Natural killer cell (primary cell): ENCODE measurements around the gene LRRN2. TPM values are rescaled to one million over a fixed set of nuclear protein-coding genes. Genes with fewer than 3 reads are reported as not detected.

Experiments used
- ATAC-seq, 3 donors: fragments of 150-1000 bp in 2 of 3; fragments of 200-7000 bp in 1 of 3; cut with Tn5 transposase; 1 replicate in 1 of 3; 2 replicates in 2 of 3; pipeline ENCODE4 v1.10.0; 2021; ENCODE audit warnings: mild to moderate bottlenecking in 2 of 3, moderate library complexity in 2 of 3
- DNase-seq, 2 donors: peaks; one replicate each; pipeline versions ENCODE4 v3.0.0 to v3.0.0-alpha.2; 2013 to 2021; ENCODE audit warnings: mixed read lengths in 1 of 2
- H3K27ac ChIP-seq: one replicate; pipeline ENCODE4 v1.5.1; 2013; ENCODE audit warnings: mild to moderate bottlenecking, low read length
- H3K27me3 ChIP-seq: one replicate; pipeline ENCODE4 v1.6.1; 2013; ENCODE audit warnings: low read length; ENCODE audit not compliant: control insufficient read depth, insufficient read depth
- H3K36me3 ChIP-seq: one replicate; pipeline ENCODE4 v1.6.1; 2013; ENCODE audit warnings: low read length; ENCODE audit not compliant: control insufficient read depth, insufficient read depth
- H3K4me1 ChIP-seq: one replicate; pipeline ENCODE4 v1.6.1; 2013; ENCODE audit warnings: low read length; ENCODE audit not compliant: control insufficient read depth, insufficient read depth
- H3K4me3 ChIP-seq: one replicate; pipeline ENCODE4 v1.5.1; 2013; ENCODE audit warnings: low read length
- H3K9me3 ChIP-seq: one replicate; pipeline ENCODE4 v1.6.1; 2013; ENCODE audit warnings: low read length; ENCODE audit not compliant: control insufficient read depth, insufficient read depth
- H3K27ac Mint-ChIP-seq, 2 donors: one replicate each; pipeline ENCODE4 v1.8.0; 2022; ENCODE audit warnings: mild to moderate bottlenecking in 2 of 2, mixed read lengths in 2 of 2, moderate library complexity in 1 of 2
- H3K27me3 Mint-ChIP-seq, 2 donors: one replicate each; pipeline ENCODE4 v1.8.0; 2022; ENCODE audit warnings: low read depth in 2 of 2, mixed read lengths in 2 of 2
- H3K36me3 Mint-ChIP-seq: one replicate; pipeline ENCODE4 v1.8.0; 2022; ENCODE audit warnings: mixed read lengths
- H3K4me1 Mint-ChIP-seq, 2 donors: one replicate each; pipeline ENCODE4 v1.8.0; 2022; ENCODE audit warnings: mixed read lengths in 2 of 2
- H3K4me3 Mint-ChIP-seq: one replicate; pipeline ENCODE4 v1.8.0; 2022; ENCODE audit warnings: mild to moderate bottlenecking, moderate library complexity, mixed read lengths
- H3K9me3 Mint-ChIP-seq, 2 donors: one replicate each; pipeline ENCODE4 v1.8.0; 2022; ENCODE audit warnings: mixed read lengths in 2 of 2
- WGBS: methylation state at CpG from one replicate; pipeline ENCODE4 v1.1.7; 2013; ENCODE audit warnings: missing lambda C conversion rate; ENCODE audit not compliant: insufficient coverage; 5-methylcytosine and 5-hydroxymethylcytosine counted together
- intact Hi-C: fragments of 100-400 bp; cut with micrococcal nuclease; formaldehyde crosslinking; loops from one replicate; pipeline ENCODE4 v1.14.2; 2022
- total RNA-seq, 4 donors: library from RNA; stranded (reverse); fragments of 120-200 nt in 1 of 4; gene quantifications; one replicate each; pipeline versions ENCODE4 v1.2.3 to v1.2.4, GENCODE V29; 2013 to 2022
- TF ChIP-seq, protein P1 (sequence below): fragments of 200-600 bp; IDR thresholded peaks from one replicate; pipeline ENCODE4 v1.8.0; 2022; ENCODE audit warnings: antibody characterized with exemption

Gene LRRN2
- total RNA-seq, 3 donors from 2014 or later (not counting 1 experiment from before 2014, with no cell fraction given): 0.10 to 0.27 TPM; not detected in 1

DNA sequence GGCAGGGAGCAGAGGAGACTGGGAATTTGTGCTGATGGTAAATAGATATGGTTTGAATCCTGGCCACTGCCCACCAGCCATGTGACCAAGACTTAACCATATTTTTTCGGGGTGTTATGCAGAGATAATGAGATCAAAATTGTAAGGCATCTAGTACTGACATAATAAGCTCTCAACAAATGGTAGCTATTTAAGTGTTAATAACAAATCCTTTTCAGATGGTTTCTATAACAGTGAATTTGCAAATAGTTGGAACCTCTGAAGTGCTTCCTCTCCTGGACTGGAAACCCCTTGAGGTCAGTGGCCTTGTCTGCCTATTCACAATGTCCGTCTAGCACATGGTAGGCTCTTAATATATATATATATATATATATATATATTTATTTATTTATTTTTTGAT, 104.7 kb downstream of the LRRN2 start:
- no CpG with 5 or more reads among the region's 2 CpGs for WGBS
- no peaks in the 10 kb centered on the region for H3K36me3 Mint-ChIP-seq
- H3K27me3 Mint-ChIP-seq: no peaks in the 10 kb centered on the region
- ATAC-seq (no peak), DNase-seq (no peak)
- peaks cover 32% of the 10 kb centered on the region for H3K4me1 ChIP-seq
- H3K4me3 Mint-ChIP-seq: no peak overlapping the region
- TF ChIP-seq, protein P1, sequence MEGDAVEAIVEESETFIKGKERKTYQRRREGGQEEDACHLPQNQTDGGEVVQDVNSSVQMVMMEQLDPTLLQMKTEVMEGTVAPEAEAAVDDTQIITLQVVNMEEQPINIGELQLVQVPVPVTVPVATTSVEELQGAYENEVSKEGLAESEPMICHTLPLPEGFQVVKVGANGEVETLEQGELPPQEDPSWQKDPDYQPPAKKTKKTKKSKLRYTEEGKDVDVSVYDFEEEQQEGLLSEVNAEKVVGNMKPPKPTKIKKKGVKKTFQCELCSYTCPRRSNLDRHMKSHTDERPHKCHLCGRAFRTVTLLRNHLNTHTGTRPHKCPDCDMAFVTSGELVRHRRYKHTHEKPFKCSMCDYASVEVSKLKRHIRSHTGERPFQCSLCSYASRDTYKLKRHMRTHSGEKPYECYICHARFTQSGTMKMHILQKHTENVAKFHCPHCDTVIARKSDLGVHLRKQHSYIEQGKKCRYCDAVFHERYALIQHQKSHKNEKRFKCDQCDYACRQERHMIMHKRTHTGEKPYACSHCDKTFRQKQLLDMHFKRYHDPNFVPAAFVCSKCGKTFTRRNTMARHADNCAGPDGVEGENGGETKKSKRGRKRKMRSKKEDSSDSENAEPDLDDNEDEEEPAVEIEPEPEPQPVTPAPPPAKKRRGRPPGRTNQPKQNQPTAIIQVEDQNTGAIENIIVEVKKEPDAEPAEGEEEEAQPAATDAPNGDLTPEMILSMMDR: no peak
- no peak overlapping the region for H3K4me3 ChIP-seq
- no peak overlapping the region for H3K27ac ChIP-seq
- no peak overlapping the region for H3K27ac Mint-ChIP-seq
- intact Hi-C loops: no loop called here
- H3K27me3 ChIP-seq: no peaks in the 10 kb centered on the region
- no peaks in the 10 kb centered on the region for H3K9me3 ChIP-seq
- H3K36me3 ChIP-seq: no peaks in the 10 kb centered on the region
- H3K4me1 Mint-ChIP-seq: peaks cover 16 to 36% of the 10 kb centered on the region in 2 donors
- no peaks in the 10 kb centered on the region for H3K9me3 Mint-ChIP-seq

DNA sequence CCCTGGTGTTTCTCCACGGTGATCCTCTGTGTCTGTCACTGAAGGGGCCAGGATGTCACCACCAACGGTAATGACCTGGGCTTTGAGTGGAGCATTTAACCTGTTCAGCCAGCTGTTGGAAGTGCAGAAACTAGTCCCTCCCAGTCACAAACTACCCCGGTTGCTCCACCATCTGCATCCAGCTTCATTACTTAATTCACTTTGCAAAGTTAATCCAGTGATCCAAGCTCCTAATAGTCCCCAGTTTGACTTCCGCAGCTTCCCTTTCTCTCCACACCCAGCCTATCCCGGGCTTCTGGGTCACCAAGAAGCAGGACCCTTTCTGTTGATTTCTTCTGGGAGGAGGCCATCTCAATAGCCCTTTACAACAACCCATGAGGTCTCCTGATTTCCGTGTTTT, 105.9 kb downstream of the LRRN2 start:
- Mint-ChIP-seq H3K4me1 (peaks cover 16 to 27% of the 10 kb centered on the region in 2 donors), H3K36me3 (no peaks in the 10 kb centered on the region), H3K9me3 (no peaks in the 10 kb centered on the region), H3K27me3 (no peaks in the 10 kb centered on the region), H3K4me3 (no peak overlapping the region), H3K27ac (peak overlapping the region in 1 of 2 donors; percentile 39)
- Histone ChIP-seq H3K4me1 (peaks cover 24% of the 10 kb centered on the region), H3K36me3 (no peaks in the 10 kb centered on the region), H3K4me3 (peak overlapping the region; percentile 13), H3K27me3 (no peaks in the 10 kb centered on the region), H3K27ac (peak overlapping the region; percentile 48), H3K9me3 (no peaks in the 10 kb centered on the region)
- TF ChIP-seq, protein P1: no peak
- intact Hi-C loops: no loop called here
- WGBS: 92% methylated on average over 6 of the region's 6 CpGs
- DNase-seq: no peak
- no peak for ATAC-seq

DNA sequence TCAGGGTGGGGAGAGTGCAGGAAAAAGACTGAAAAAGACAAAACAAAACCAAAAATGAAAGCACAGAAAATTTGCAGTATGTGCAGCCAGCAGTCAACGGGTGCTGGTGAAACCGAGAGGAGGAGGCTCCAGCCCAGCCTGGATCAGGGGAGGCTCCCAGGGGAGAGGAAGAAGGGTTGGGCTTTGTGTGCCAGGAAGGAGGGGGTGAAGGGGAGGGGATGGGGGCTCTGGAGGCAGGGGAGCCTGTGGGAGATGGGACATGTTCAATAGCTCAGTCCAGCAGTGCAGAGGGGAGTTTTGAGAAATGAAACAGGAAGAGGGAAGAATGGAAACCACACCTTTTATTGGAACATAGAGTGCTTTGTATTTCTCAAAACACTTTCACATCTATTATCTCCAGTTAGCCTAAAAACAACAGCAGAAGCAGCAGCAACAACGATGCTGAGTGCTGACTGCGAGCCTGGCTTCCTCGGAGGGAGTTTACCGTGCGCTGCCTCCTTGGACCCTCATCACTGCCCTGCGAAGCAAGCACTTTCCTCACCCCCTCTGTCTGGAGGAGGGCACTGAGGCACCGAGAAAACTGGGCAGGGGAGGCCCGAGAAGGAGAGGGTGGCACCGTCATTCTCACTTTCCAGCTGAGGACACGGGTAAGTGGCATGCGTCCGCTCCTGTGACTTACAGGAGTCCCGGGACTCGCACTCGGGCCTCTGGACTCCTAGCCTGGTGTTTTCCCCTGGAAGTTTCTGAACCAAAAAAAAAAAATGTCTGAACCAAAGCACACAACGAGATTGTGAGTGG, 106.5 kb downstream of the LRRN2 start:
- ATAC-seq: peak in 1 of 3 donors; percentile 21
- Mint-ChIP-seq H3K9me3 (no peaks in the 10 kb centered on the region), H3K36me3 (no peaks in the 10 kb centered on the region), H3K4me1 (peaks cover 16 to 26% of the 10 kb centered on the region in 2 donors), H3K4me3 (peak overlapping the region; percentile 38), H3K27ac (peak overlapping the region; percentile 44 to 91), H3K27me3 (no peaks in the 10 kb centered on the region)
- Histone ChIP-seq H3K27ac (peak overlapping the region; percentile 48), H3K4me3 (peak overlapping the region; percentile 13), H3K36me3 (no peaks in the 10 kb centered on the region), H3K4me1 (peaks cover 18% of the 10 kb centered on the region), H3K9me3 (no peaks in the 10 kb centered on the region), H3K27me3 (no peaks in the 10 kb centered on the region)
- intact Hi-C loops: no loop called here
- TF ChIP-seq, protein P1: no peak
- 61% methylated on average over 18 of the region's 18 CpGs for WGBS
- peak in 1 of 2 donors; percentile 26 for DNase-seq
